AG04449 (cell line): ENCODE results near the gene RNF187.

Source experiments
- CTCF ChIA-PET: fragments of 350-600 bp; formaldehyde crosslinking; extraction: SDS; loops from one replicate; lab custom pipeline; 2021; ENCODE audit warnings: antibody characterized with exemption; lab: Yijun Ruan, JAX
- POLR2A ChIA-PET: fragments of 400-600, 350-600 bp; formaldehyde crosslinking; extraction: SDS; loops from one replicate; lab custom pipeline; 2020; ENCODE audit warnings: antibody characterized with exemption, inconsistent platforms; lab: Yijun Ruan, JAX
- DNase-seq: peaks from one replicate; pipeline ENCODE4 v3.0.0-alpha.2; 2010; ENCODE audit warnings: low read depth, low spot score
- H3K4me3 ChIP-seq: 2 replicates; pipeline ENCODE4 v1.5.1; 2011; ENCODE audit warnings: low read depth, mild to moderate bottlenecking, control low read depth, low read length
- CTCF ChIP-seq: IDR thresholded peaks from one replicate; pipeline ENCODE4 v1.5.1; 2011; ENCODE audit warnings: mild to moderate bottlenecking, moderate library complexity, low read length, control low read depth, inconsistent platforms; ENCODE audit not compliant: insufficient read depth; ENCODE audit errors: missing control alignments

RNF187 gene

GRCh38 chr1:228457396-228458176 lies 29.6 kb upstream of the RNF187 start:
- peak overlapping the region; percentile 69 for H3K4me3 ChIP-seq
- peak; percentile 92 for DNase-seq
- ChIA-PET POLR2A (interaction anchor here (0.8 to 1.7 kb wide), 3 partner anchors 8 to 255 kb away, joined by 4 to 7 read pairs (median 5); no protein-coding TSS in a partner anchor), CTCF (interaction anchor here (0.7 to 2.6 kb wide), 9 partner anchors 15 to 64 kb away, joined by 3 to 17 read pairs (median 4); partner anchors contain the start of gene RNF187)
- TF ChIP-seq CTCF, result peak; percentile 43

- TF ChIP-seq CTCF, result peak; percentile 81
- peak overlapping the region; percentile 69 for H3K4me3 ChIP-seq
- ChIA-PET POLR2A (no interaction called here), CTCF (interaction anchor here (0.9 to 2.6 kb wide), 12 partner anchors 9 to 41 kb away, joined by 3 to 17 read pairs (median 5); no protein-coding TSS in a partner anchor)
- DNase-seq, result no peak
These were observed 27.8 kb upstream of the RNF187 start for GRCh38 chr1:228459091-228459993.

- CTCF ChIA-PET, result interaction anchor here (1.1 to 2.0 kb wide), 4 partner anchors 7 to 26 kb away, joined by 3 to 7 read pairs (median 6); no protein-coding TSS in a partner anchor
- DNase-seq, result no peak
These were observed 26.4 kb upstream of the RNF187 start for GRCh38 chr1:228460821-228461220.

GRCh38 chr1:228462560-228462959 lies 24.6 kb upstream of the RNF187 start:
- ChIA-PET POLR2A (no interaction called here), CTCF (interaction anchor here (1.6 to 2.0 kb wide), 2 partner anchors 10 to 39 kb away, joined by 3 to 5 read pairs; no protein-coding TSS in a partner anchor)
- DNase-seq, result no peak
- H3K4me3 ChIP-seq, result no peak overlapping the region
- no peak for TF ChIP-seq CTCF

More at GRCh38 chr1:228460821-228461220, 26.4 kb upstream of the RNF187 start:
- POLR2A ChIA-PET, result no interaction called here
- H3K4me3 ChIP-seq, result no peak overlapping the region
- no peak for TF ChIP-seq CTCF

GRCh38 chr1:228463009-228463558 lies 24.1 kb upstream of the RNF187 start:
- no peak overlapping the region for H3K4me3 ChIP-seq
- ChIA-PET POLR2A (no interaction called here), CTCF (interaction anchor here (1.6 kb wide), 1 partner anchor 38 kb away, joined by 3 read pairs; no protein-coding TSS in a partner anchor)
- no peak for TF ChIP-seq CTCF
- DNase-seq, result no peak
